ENCODE results near the gene ADK. TPM values are rescaled to one million over a fixed set of nuclear protein-coding genes. Genes with fewer than 3 reads are reported as not detected.

Gene ADK
- 28.3 and 30.7 TPM in 2 replicates for total RNA-seq (2014; rRNA removed; shearing (Covaris generic))

GRCh38 chr10:74150990-74151878, at the start of gene ADK:
TSS of gene ADK (plus strand) at chr10:74151221. CDS start at chr10:74151279, 58 bp downstream.

GRCh38 chr10:74150204-74150989, 624 bp upstream of the ADK start, which contains the start of gene AP3M1:
TSS of gene AP3M1 (minus strand) at chr10:74150828. CDS start at chr10:74138379, 12,449 bp downstream.

Small RNA genes lying within 50 kb of the gene (small RNA-seq; reads per million reads assigned to genes)
- gene RF00019 (not detected), gene TIMM9P1 (not detected)

Other genes starting within 250 kb of the ADK start
- 0.90 and 1.5 TPM in 2 replicates for gene PLAU, start 240.1 kb upstream of the ADK start, total RNA-seq (2014; rRNA removed; shearing (Covaris generic))
- 55.0 and 68.7 TPM in 2 replicates for gene VCL, start 153.1 kb upstream of the ADK start, total RNA-seq (2014; rRNA removed; shearing (Covaris generic))
- gene AP3M1, start 393 bp upstream of the ADK start, total RNA-seq (2014; rRNA removed; shearing (Covaris generic)), result 12.5 and 14.9 TPM in 2 replicates

All from A375 (cell line).